ENCODE results near the gene TST.
"Not testable (repeated sequence)": the region's sequence is repeated elsewhere in the genome, so short reads cannot be mapped to it uniquely, and the experiment has no call there.

The TST gene

DNA sequence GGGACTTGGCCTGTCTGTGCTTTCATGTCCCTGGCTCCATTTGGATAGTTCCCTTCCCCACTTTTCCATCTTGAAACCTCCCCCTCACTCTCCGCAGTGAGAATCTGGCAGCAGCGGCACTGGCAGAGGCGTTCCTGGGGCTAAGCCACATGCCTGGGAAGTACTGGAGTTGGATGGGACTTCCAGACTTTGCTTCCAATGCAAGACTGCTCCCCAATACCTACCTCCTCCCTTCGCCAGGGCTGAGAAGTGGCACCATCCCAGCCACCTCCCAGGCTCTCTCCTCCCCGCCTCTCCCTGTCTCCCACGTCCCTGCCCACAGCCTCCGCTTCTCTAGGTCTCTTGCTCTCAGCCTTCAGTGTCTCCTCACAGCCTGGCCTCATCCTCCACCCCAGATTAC, 16.6 kb downstream of the TST start:
- DNase-seq (ENCODE audit: low spot score in 2 of 2), result no peak
- peaks cover 18% of the 10 kb centered on the region for H3K27me3 Mint-ChIP-seq
- no peaks in the 10 kb centered on the region for H3K9me3 Mint-ChIP-seq
- no peaks in the 10 kb centered on the region for H3K4me1 Mint-ChIP-seq
- no peak overlapping the region for H3K27ac Mint-ChIP-seq
- ATAC-seq (ENCODE audit: low read depth), result no peak
- H3K4me3 Mint-ChIP-seq, result no peak overlapping the region
- H3K36me3 Mint-ChIP-seq, result no peaks in the 10 kb centered on the region

- H3K4me1 Mint-ChIP-seq, result no peaks in the 10 kb centered on the region
- ATAC-seq (ENCODE audit: low read depth) (no peak), DNase-seq (ENCODE audit: low spot score in 2 of 2) (no peak)
- no peak overlapping the region for H3K27ac Mint-ChIP-seq
- no peaks in the 10 kb centered on the region for H3K36me3 Mint-ChIP-seq
- no peak overlapping the region for H3K4me3 Mint-ChIP-seq
- no peaks in the 10 kb centered on the region for H3K9me3 Mint-ChIP-seq
- H3K27me3 Mint-ChIP-seq, result peaks cover 16% of the 10 kb centered on the region
These were observed 17.4 kb downstream of the TST start for GRCh38 chr22:37001826-37002225.

DNA sequence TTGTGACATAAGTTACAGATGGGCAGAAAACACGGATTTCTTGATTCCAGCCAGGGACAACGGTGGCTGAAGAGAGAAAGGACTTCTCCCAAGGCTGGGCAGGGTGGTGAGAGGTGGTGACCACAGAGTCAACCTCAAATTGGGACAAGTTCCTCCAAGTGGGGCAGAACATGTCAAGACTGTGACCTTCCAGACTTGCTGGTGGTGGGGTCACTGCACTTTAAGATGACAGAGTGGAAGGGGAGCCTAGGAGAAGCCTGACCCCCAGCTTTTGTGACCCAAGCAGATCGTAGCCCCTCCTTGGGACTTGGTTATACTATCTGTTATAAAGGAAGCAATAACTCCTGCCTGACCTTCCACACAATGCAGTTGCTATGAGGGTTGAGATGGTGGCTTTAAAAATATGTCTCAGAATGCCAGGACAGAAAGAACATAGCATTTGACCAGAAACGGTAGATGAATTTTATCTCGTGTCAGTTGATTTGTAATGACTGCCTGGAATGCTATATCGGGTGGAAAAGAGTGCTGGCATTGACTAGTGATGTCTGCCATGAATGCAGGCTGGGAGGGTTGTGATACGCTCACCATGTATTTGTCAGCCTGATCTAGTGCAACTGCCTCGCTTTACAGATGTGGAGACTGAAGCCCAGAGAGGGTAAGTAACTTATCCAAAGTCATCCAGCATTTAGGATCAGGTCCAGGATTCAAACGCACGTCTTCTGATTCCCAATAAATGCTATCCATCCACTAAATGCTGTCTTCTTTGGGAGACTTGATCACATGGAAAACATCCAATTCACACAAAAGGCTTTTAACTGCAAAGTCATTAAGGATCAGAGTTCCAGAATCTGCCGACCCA, 18.3 kb downstream of the TST start:
- Mint-ChIP-seq H3K27ac (no peak overlapping the region), H3K9me3 (no peaks in the 10 kb centered on the region), H3K4me1 (no peaks in the 10 kb centered on the region), H3K4me3 (no peak overlapping the region), H3K36me3 (no peaks in the 10 kb centered on the region), H3K27me3 (peaks cover 10% of the 10 kb centered on the region)
- no peak for ATAC-seq (ENCODE audit: low read depth)
- no peak for DNase-seq (ENCODE audit: low spot score in 2 of 2)

- Mint-ChIP-seq H3K4me1 (no peaks in the 10 kb centered on the region), H3K4me3 (no peak overlapping the region), H3K27me3 (peaks cover 15% of the 10 kb centered on the region), H3K9me3 (no peaks in the 10 kb centered on the region), H3K27ac (no peak overlapping the region), H3K36me3 (no peaks in the 10 kb centered on the region)
- DNase-seq (ENCODE audit: low spot score in 2 of 2) (no peak), ATAC-seq (ENCODE audit: low read depth) (no peak)
These were observed 19.8 kb downstream of the TST start for GRCh38 chr22:36999463-36999862.

GRCh38 chr22:36998620-36999351, 20.5 kb downstream of the TST start:
- no peaks in the 10 kb centered on the region for H3K9me3 Mint-ChIP-seq
- H3K36me3 Mint-ChIP-seq, result no peaks in the 10 kb centered on the region
- DNase-seq (ENCODE audit: low spot score in 2 of 2), result no peak
- ATAC-seq (ENCODE audit: low read depth), result no peak
- no peaks in the 10 kb centered on the region for H3K4me1 Mint-ChIP-seq
- no peak overlapping the region for H3K27ac Mint-ChIP-seq
- H3K27me3 Mint-ChIP-seq, result peaks cover 15% of the 10 kb centered on the region
- H3K4me3 Mint-ChIP-seq, result no peak overlapping the region

DNA sequence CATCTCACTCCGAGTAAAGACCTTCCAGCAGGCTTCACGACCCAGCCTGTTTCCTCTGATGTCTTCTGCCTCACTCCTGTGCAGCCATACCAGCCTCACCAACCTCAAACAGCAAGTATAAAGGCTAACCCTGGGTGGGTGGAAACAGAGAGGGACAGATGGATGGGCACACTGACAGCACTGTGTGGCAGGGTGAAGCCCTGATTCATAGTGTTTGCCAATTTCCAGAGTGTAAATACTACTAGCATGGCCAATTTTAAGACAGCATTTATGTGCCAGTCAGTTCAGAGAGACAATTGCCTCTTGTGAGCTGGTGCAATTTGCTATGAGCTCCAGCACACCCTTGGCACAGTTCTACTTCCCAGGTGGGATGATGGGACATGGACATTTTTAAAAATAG, 21.5 kb downstream of the TST start:
- H3K36me3 Mint-ChIP-seq, result no peaks in the 10 kb centered on the region
- no peak overlapping the region for H3K27ac Mint-ChIP-seq
- no peaks in the 10 kb centered on the region for H3K4me1 Mint-ChIP-seq
- peaks cover 10% of the 10 kb centered on the region for H3K27me3 Mint-ChIP-seq
- H3K9me3 Mint-ChIP-seq, result no peaks in the 10 kb centered on the region
- ATAC-seq (ENCODE audit: low read depth) (no peak), DNase-seq (ENCODE audit: low spot score in 2 of 2) (no peak)
- no peak overlapping the region for H3K4me3 Mint-ChIP-seq

GRCh38 chr22:36991206-36991605, 28.0 kb downstream of the TST start:
- peaks cover 29% of the 10 kb centered on the region for H3K27me3 Mint-ChIP-seq
- no peak overlapping the region for H3K27ac Mint-ChIP-seq
- DNase-seq (ENCODE audit: low spot score in 2 of 2) (no peak), ATAC-seq (ENCODE audit: low read depth) (no peak)
- H3K4me1 Mint-ChIP-seq, result no peaks in the 10 kb centered on the region
- H3K36me3 Mint-ChIP-seq, result no peaks in the 10 kb centered on the region
- H3K4me3 Mint-ChIP-seq, result no peak overlapping the region
- no peaks in the 10 kb centered on the region for H3K9me3 Mint-ChIP-seq

- H3K27me3 Mint-ChIP-seq, result peaks cover 28% of the 10 kb centered on the region
- H3K4me1 Mint-ChIP-seq, result no peaks in the 10 kb centered on the region
- DNase-seq (ENCODE audit: low spot score in 2 of 2), result no peak
- H3K4me3 Mint-ChIP-seq, result no peak overlapping the region
- no peaks in the 10 kb centered on the region for H3K9me3 Mint-ChIP-seq
- no peaks in the 10 kb centered on the region for H3K36me3 Mint-ChIP-seq
- ATAC-seq (ENCODE audit: low read depth), result no peak
- no peak overlapping the region for H3K27ac Mint-ChIP-seq
These were observed 28.8 kb downstream of the TST start for GRCh38 chr22:36990457-36990856.

DNA sequence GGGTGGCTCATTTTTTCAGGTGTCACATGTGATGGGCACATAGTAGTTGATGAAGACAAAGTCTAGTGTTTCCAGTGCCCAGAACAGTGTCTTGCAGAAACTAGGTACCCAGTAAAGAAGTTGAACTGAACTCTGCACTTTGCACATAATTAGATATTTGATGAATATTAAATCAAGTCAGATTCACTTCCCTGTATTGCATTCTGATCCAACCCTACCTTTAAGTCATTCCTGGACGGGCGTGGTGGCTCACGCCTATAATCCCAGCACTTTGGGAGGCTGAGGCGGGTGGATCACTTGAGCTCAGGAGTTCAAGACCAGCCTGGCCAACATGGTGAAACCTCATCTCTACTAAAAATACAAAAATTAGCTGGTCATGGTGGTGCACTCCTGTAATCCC, 30.2 kb downstream of the TST start:
- peaks cover 30% of the 10 kb centered on the region for H3K27me3 Mint-ChIP-seq
- not testable (repeated sequence) for H3K27ac Mint-ChIP-seq; H3K4me3 Mint-ChIP-seq; H3K9me3 Mint-ChIP-seq; ATAC-seq (ENCODE audit: low read depth); DNase-seq (ENCODE audit: low spot score in 2 of 2); H3K4me1 Mint-ChIP-seq; H3K36me3 Mint-ChIP-seq

GRCh38 chr22:36988075-36988832, 31.0 kb downstream of the TST start:
- H3K4me3 Mint-ChIP-seq, result no peak overlapping the region
- H3K27ac Mint-ChIP-seq, result no peak overlapping the region
- H3K27me3 Mint-ChIP-seq, result peaks cover 30% of the 10 kb centered on the region
- DNase-seq (ENCODE audit: low spot score in 2 of 2) (no peak), ATAC-seq (ENCODE audit: low read depth) (no peak)
- H3K9me3 Mint-ChIP-seq, result no peaks in the 10 kb centered on the region
- H3K36me3 Mint-ChIP-seq, result no peaks in the 10 kb centered on the region
- H3K4me1 Mint-ChIP-seq, result no peaks in the 10 kb centered on the region

DNA sequence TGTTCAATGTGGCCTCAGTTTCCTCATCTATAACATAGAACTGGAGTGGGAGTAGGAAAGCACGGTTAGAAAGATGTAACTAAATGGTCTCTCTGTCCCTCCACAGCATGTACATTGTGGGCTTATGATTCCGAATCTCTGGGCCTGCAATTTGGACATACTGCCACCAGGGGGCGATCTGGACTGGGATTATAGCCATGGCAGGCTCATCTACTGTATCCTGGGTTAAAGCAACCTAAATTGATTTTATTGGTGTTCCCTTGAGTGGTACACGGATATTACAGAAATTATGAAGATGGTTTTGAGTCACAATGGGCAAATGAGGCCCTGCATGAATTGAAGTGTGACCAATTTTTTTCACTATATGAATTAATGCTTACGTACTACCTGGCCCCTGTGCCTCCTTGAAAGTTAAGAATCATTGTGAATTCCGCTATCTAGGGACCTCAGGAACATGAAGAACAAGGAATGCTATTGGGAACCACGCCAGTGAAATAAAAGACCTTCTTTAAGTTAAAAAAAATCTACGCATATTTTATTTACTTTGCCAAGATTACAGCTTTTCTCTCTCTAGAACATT, 32.9 kb downstream of the TST start:
- Mint-ChIP-seq H3K36me3 (no peaks in the 10 kb centered on the region), H3K9me3 (no peaks in the 10 kb centered on the region), H3K4me3 (no peak overlapping the region), H3K27me3 (peaks cover 34% of the 10 kb centered on the region), H3K4me1 (no peaks in the 10 kb centered on the region), H3K27ac (no peak overlapping the region)
- DNase-seq (ENCODE audit: low spot score in 2 of 2), result no peak
- no peak for ATAC-seq (ENCODE audit: low read depth)

GRCh38 chr22:36985211-36985889, 33.9 kb downstream of the TST start:
- no peak for DNase-seq (ENCODE audit: low spot score in 2 of 2)
- H3K36me3 Mint-ChIP-seq, result no peaks in the 10 kb centered on the region
- peaks cover 28% of the 10 kb centered on the region for H3K27me3 Mint-ChIP-seq
- H3K9me3 Mint-ChIP-seq, result no peaks in the 10 kb centered on the region
- H3K4me3 Mint-ChIP-seq, result no peak overlapping the region
- no peaks in the 10 kb centered on the region for H3K4me1 Mint-ChIP-seq
- ATAC-seq (ENCODE audit: low read depth), result no peak
- H3K27ac Mint-ChIP-seq, result no peak overlapping the region

DNA sequence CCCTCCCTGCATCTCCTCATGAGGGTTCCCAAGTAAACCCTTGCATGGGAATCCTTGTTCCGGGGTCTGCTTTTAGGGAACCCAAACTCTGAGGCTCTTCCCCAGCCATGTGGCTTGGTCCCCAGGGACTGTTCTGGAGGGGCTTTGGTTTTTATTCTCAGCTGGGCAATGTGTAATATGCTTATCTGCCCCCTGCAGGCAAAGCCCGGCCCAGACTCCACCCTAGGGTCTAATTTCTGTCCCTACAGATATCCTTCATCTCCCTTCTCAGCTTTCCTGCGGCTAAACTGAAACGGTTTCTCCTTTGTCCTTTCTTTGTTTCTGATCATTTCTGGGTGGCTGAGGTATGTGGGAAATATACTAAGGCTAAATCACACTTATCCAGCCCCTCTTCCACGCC, 37.1 kb downstream of the TST start:
- no peaks in the 10 kb centered on the region for H3K36me3 Mint-ChIP-seq
- H3K4me1 Mint-ChIP-seq, result peaks cover 7% of the 10 kb centered on the region
- DNase-seq (ENCODE audit: low spot score in 2 of 2), result no peak
- H3K9me3 Mint-ChIP-seq, result no peaks in the 10 kb centered on the region
- peaks cover 17% of the 10 kb centered on the region for H3K27me3 Mint-ChIP-seq
- H3K27ac Mint-ChIP-seq, result no peak overlapping the region
- no peak overlapping the region for H3K4me3 Mint-ChIP-seq
- no peak for ATAC-seq (ENCODE audit: low read depth)
